ENCODE results near the gene EDIL3.

Gene EDIL3

GRCh38 chr5:84091127-84091799 lies 293.4 kb downstream of the EDIL3 start:
- H3K4me3 ChIP-seq (ENCODE audit: low read length), result no peak overlapping the region
- no peak for TF ChIP-seq CTCF (IDR thresholded peaks at IDR 0.05; ENCODE audit: insufficient read depth, low read depth, low read length, missing control alignments)
- no peak for DNase-seq (ENCODE audit: low read depth)

GRCh38 chr5:84088996-84089395 lies 295.7 kb downstream of the EDIL3 start:
- TF ChIP-seq CTCF (IDR thresholded peaks at IDR 0.05; ENCODE audit: insufficient read depth, low read depth, low read length, missing control alignments), result peak; percentile 67
- no peak overlapping the region for H3K4me3 ChIP-seq (ENCODE audit: low read length)
- peak; percentile 60 for DNase-seq (ENCODE audit: low read depth)

- peak; percentile 2 for DNase-seq (ENCODE audit: low read depth)
- H3K4me3 ChIP-seq (ENCODE audit: low read length), result no peak overlapping the region
- TF ChIP-seq CTCF (IDR thresholded peaks at IDR 0.05; ENCODE audit: insufficient read depth, low read depth, low read length, missing control alignments), result no peak
These were observed 298.2 kb downstream of the EDIL3 start for GRCh38 chr5:84086511-84086910.

- no peak overlapping the region for H3K4me3 ChIP-seq (ENCODE audit: low read length)
- no peak for DNase-seq (ENCODE audit: low read depth)
- no peak for TF ChIP-seq CTCF (IDR thresholded peaks at IDR 0.05; ENCODE audit: insufficient read depth, low read depth, low read length, missing control alignments)
These were observed 299.2 kb downstream of the EDIL3 start for GRCh38 chr5:84085387-84086041.

GRCh38 chr5:84080908-84081307 lies 303.8 kb downstream of the EDIL3 start:
- H3K4me3 ChIP-seq (ENCODE audit: low read length), result no peak overlapping the region
- TF ChIP-seq CTCF (IDR thresholded peaks at IDR 0.05; ENCODE audit: insufficient read depth, low read depth, low read length, missing control alignments), result no peak
- no peak for DNase-seq (ENCODE audit: low read depth)

- no peak for TF ChIP-seq CTCF (IDR thresholded peaks at IDR 0.05; ENCODE audit: insufficient read depth, low read depth, low read length, missing control alignments)
These were observed 312.3 kb downstream of the EDIL3 start for GRCh38 chr5:84072339-84072738.

More at GRCh38 chr5:84072339-84072738, 312.3 kb downstream of the EDIL3 start:
- H3K4me3 ChIP-seq (ENCODE audit: low read length), result no peak overlapping the region
- no peak for DNase-seq (ENCODE audit: low read depth)
